ENCODE measurements around the gene GALP. TPM values are rescaled to one million over a fixed set of nuclear protein-coding genes. Genes with fewer than 3 reads are reported as not detected.

Gene GALP
- total RNA-seq, result not detected in 2 replicates

GRCh38 chr19:56175861-56176307 lies at the start of gene GALP:
GALP (plus strand) TSS chr19:56176008; CDS start chr19:56177109, 1,101 bp downstream.

DNA sequence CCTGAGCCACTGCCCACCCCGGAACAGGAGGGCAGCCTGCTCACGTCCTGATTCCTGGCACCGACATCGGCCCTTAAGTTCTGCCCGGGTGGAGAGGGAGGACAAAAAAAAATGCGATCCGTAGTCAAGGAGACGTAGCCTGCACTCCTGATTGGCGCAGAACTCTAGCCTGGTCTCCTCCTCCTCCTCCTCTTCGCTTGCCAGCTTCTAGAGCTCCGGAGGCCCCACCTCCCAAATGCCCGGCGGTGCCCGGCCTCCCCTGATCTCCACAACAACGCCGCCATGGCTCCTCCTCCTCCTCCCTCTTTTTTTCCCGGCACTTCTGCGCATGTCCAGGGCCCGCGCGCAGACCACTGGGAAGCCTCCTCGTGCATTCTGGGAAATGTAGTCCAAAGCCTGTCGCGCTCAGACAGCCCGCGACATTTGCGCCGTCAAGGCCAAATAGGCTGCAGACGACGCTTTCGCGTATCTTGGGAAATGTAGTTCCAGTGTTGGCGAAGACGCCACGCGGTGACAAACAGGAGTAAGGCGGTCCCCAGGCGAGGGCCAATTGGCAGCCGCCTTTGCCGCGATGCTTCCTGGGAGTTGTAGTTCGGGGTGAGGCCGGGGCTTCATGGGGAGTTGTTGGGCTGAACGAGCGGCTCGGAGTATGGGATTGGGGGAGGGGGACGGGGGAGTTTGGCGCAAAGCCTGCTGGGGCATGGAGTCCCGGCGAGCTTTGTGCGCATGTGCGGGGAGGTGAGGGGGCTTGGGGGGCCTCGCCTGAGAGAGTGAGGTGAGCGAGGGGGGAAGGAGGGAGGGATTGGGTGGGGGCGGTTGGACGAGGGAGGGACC lies 35.0 kb upstream of the GALP start, which contains the start of gene ZNF444:
TSS of gene ZNF444 (plus strand) at position 705 of the 834 bp plus-strand sequence. CDS start 5,625 bp downstream, outside the sequence.

GRCh38 chr19:56197646-56198045 lies 21.8 kb downstream of the GALP start, which contains the start of gene ZSCAN5B:
ZSCAN5B (minus strand) TSS chr19:56197783; CDS start chr19:56193052, 4,731 bp downstream.

GRCh38 chr19:56201973-56202372 lies 26.2 kb downstream of the GALP start, which contains the start of gene ZSCAN5C:
ZSCAN5C (plus strand) TSS chr19:56202273; CDS start chr19:56205914, 3,641 bp downstream.

Other genes starting within 250 kb of the GALP start
- gene NLRP13, start 243.7 kb upstream of the GALP start, total RNA-seq, result not detected in 2 replicates
- not detected in 2 replicates for gene NLRP8, start 228.2 kb upstream of the GALP start, total RNA-seq
- not detected in 2 replicates for gene NLRP5, start 189.2 kb upstream of the GALP start, total RNA-seq
- 18.8 and 23.5 TPM in 2 replicates for gene ZNF787, start 54.7 kb upstream of the GALP start, total RNA-seq
- gene ZNF444, start 34.7 kb upstream of the GALP start, total RNA-seq, result 9.6 and 11.5 TPM in 2 replicates
- gene ZSCAN5B, start 21.8 kb downstream of the GALP start, total RNA-seq, result not detected in 2 replicates
- gene ZSCAN5C, start 26.3 kb downstream of the GALP start, total RNA-seq, result not detected in 2 replicates
- not detected in 2 replicates for gene EDDM13, start 96.7 kb downstream of the GALP start, total RNA-seq
- gene ZSCAN5A, start 138.8 kb downstream of the GALP start, total RNA-seq, result 6.8 and 10.6 TPM in 2 replicates
- gene ZNF582, start 217.5 kb downstream of the GALP start, total RNA-seq, result 2.7 and 3.1 TPM in 2 replicates
- gene ZNF583, start 228.3 kb downstream of the GALP start, total RNA-seq, result 4.2 and 4.4 TPM in 2 replicates